Frontal cortex (tissue), 4 donors: Measurements from ENCODE around the gene DHFR2. TPM values are rescaled to one million over a fixed set of nuclear protein-coding genes. Genes with fewer than 3 reads are reported as not detected.
"Not testable (repeated sequence)": the region's sequence is repeated elsewhere in the genome, so short reads cannot be mapped to it uniquely, and the experiment has no call there.

Experiments
- DNase-seq, 2 donors: peaks; one replicate each; pipeline ENCODE4 v3.0.0; 2012; ENCODE audit warnings: low spot score in 2 of 2
- FAIRE-seq: peaks from 2 replicates; lab custom pipeline; 2012; peaks lifted over from hg19 to GRCh38; lab: Jason Lieb, UNC
- total RNA-seq: library from RNA; depleted of rRNA; stranded (reverse); fragments of >200 nt; gene quantifications from one replicate; pipeline ENCODE4 v1.2.3, GENCODE V29; 2014
- donor health status: control.
- donor health status: control.
- donor health status: control.

The DHFR2 gene
- total RNA-seq, 1 donor from 2014 or later, result 10.2 TPM

GRCh38 chr3:94066506-94067500 is 4.1 kb upstream of the DHFR2 start:
- FAIRE-seq, result no peak
- DNase-seq, result no peak

- no peak for DNase-seq
- no peak for FAIRE-seq
These were observed 3.2 kb upstream of the DHFR2 start for GRCh38 chr3:94065819-94066480.

GRCh38 chr3:94065122-94065521 is 2.4 kb upstream of the DHFR2 start:
- no peak for FAIRE-seq
- DNase-seq, result no peak

GRCh38 chr3:94064243-94064860 is 1.6 kb upstream of the DHFR2 start:
- DNase-seq, result no peak

GRCh38 chr3:94063496-94064119 is 892 bp upstream of the DHFR2 start:
- no peak for DNase-seq
- no peak for FAIRE-seq

More at GRCh38 chr3:94064243-94064860, 1.6 kb upstream of the DHFR2 start:
- no peak for FAIRE-seq

- DNase-seq, result no peak
- FAIRE-seq, result no peak
These were observed 1.4 kb downstream of the DHFR2 start for GRCh38 chr3:94061297-94061696.

GRCh38 chr3:94050546-94050945 is 12.2 kb downstream of the DHFR2 start:
- FAIRE-seq, result no peak
- no peak for DNase-seq

GRCh38 chr3:94049267-94049666 is 13.4 kb downstream of the DHFR2 start:
- no peak for DNase-seq

GRCh38 chr3:94046533-94046932 is 16.2 kb downstream of the DHFR2 start:
- DNase-seq (no peak), FAIRE-seq (no peak)

More at GRCh38 chr3:94049267-94049666, 13.4 kb downstream of the DHFR2 start:
- peak; percentile 48 for FAIRE-seq

- FAIRE-seq, DNase-seq: not testable (repeated sequence)
These were observed 18.4 kb downstream of the DHFR2 start for GRCh38 chr3:94044100-94044936.

GRCh38 chr3:94043285-94043684 is 19.4 kb downstream of the DHFR2 start:
- FAIRE-seq (no peak), DNase-seq (no peak)

GRCh38 chr3:94036909-94037507 is 25.7 kb downstream of the DHFR2 start:
- FAIRE-seq (no peak), DNase-seq (no peak)

- no peak for DNase-seq
- no peak for FAIRE-seq
These were observed 34.5 kb downstream of the DHFR2 start, which contains the start of gene STX19 for GRCh38 chr3:94028093-94028837. TSS of gene STX19 (minus strand) at chr3:94028597. CDS start at chr3:94015269, 13,328 bp downstream.

- FAIRE-seq (no peak), DNase-seq (no peak)
These were observed 36.1 kb downstream of the DHFR2 start for GRCh38 chr3:94026623-94027022.

GRCh38 chr3:94024385-94024784 is 38.3 kb downstream of the DHFR2 start:
- DNase-seq (no peak), FAIRE-seq (no peak)

GRCh38 chr3:94020293-94020692 is 42.4 kb downstream of the DHFR2 start:
- FAIRE-seq (no peak), DNase-seq (no peak)

GRCh38 chr3:94019659-94020058 is 43.1 kb downstream of the DHFR2 start:
- DNase-seq (no peak), FAIRE-seq (no peak)

- no peak for DNase-seq
- FAIRE-seq, result no peak
These were observed 47.7 kb downstream of the DHFR2 start for GRCh38 chr3:94015025-94015424.
